Activated T-helper 9 cell treated with anti-CD3 and anti-CD28 coated beads, Interleukin-2, amount 50 U/mL, for 16 hours (primary cell): ENCODE measurements around the gene LNP1.
"Not testable (repeated sequence)": the region's sequence is repeated elsewhere in the genome, so short reads cannot be mapped to it uniquely, and the experiment has no call there.

Source experiments
- DNase-seq: peaks from one replicate; pipeline ENCODE4 v3.0.0-alpha.2; 2020; ENCODE audit warnings: low read depth

The LNP1 gene

DNA sequence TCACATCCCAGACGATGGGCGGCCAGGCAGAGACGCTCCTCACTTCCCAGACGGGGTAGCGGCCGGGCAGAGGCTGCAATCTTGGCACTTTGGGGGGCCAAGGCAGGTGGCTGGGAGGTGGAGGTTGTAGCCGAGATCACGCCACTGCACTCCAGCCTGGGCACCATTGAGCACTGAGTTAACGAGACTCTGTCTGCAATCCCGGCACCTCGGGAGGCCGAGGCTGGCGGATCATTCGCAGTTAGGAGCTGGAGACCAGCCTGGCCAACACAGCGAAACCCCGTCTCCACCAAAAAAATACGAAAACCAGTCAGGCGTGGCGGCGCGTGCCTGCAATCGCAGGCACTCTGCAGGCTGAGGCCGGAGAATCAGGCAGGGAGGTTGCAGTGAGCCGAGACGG, 77.2 kb downstream of the LNP1 start:
- DNase-seq: not testable (repeated sequence)

DNA sequence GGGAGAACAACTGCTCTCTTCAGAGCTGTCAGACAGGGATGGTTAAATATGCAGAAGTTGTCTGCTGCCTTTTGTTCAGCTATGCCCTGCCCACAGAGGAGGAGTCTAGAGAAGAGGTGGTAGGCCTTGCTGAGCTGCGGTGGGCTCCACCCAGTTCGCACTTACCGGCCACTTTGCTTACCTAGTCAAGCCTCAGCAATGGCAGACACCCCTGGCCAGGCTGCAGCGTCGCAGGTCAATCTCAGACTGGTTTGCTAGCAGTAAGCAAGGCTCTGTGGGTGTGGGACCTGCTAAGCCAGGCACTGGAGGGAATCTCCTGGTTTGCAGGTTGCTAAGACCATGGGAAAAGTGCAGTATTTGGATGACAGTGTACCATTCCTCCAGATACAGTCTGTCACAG, 78.7 kb downstream of the LNP1 start:
- no peak for DNase-seq

DNA sequence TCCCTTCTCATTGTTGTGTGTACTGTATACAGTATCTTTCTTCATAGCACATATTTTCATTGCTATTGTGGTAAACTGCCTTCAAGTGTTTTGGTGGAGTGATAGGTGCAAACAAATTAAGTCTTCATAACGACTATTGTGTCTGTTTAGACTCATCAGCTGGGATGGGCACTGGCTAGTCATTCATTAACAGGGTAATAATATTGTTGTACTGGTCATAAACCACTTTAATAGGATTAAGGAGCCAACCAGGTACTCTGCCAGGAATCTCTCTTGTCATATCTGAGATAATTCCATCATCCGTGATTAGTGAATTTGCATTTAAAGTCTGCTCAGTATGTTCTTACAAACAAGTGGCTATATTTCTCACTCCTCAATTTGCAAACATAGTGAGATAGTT, 80.8 kb downstream of the LNP1 start:
- DNase-seq: no peak

DNA sequence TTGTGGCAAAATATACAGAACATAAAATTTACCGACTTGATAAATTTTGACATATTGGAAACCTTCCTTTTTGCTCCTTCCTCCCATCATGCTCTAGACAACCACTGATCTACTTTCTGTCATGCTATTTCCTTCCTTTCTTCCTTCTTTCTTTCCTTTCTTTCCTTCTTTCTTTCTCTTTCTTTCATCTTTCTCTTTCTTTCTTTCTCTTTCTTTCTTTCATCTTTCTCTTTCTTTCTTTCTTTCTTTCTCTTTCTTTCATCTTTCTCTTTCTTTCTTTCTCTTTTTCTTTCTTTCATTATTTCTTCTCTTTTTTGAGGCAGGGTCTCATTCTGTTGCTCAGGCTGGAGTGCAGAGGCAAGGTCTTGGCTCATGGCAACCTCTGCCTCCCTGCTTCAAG, 82.2 kb downstream of the LNP1 start:
- no peak for DNase-seq

DNA sequence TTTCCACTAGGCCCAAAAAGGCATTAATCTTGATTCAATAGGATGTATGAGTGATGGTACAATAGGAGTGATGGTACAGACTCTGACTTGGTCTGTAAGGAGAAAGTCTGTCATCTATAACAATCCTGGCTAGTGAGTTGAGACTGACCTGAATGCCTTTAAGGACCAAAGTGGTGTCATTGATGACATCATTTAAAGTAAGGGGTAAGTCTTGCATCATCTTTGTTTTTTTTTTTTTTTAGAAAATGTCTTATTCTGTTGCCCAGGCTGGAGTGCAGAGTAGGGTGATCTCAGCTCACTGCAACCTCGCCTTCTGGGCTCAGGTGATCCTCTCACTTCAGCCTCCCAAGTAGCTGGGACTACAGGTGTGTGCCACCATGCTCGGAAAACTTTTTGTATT, 85.5 kb downstream of the LNP1 start:
- DNase-seq: no peak

DNA sequence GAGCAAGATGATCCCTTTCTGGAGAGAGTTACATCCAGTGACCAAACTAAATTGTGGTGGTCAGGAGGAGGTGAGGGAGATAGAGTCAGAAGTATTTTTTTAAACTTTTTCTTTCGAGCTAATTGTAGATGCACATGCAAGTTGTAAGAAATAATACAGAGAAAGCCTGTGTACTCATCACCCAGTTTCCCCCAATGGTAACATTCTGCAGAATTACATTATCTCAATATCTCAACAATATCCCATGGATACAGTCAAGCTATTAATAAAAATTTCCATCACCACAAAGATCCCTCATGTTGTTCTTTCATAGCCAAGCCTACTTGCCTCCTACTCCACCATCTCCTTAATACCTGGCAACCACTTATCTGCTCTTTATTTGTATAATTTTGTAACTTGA, 87.8 kb downstream of the LNP1 start:
- DNase-seq: no peak

DNA sequence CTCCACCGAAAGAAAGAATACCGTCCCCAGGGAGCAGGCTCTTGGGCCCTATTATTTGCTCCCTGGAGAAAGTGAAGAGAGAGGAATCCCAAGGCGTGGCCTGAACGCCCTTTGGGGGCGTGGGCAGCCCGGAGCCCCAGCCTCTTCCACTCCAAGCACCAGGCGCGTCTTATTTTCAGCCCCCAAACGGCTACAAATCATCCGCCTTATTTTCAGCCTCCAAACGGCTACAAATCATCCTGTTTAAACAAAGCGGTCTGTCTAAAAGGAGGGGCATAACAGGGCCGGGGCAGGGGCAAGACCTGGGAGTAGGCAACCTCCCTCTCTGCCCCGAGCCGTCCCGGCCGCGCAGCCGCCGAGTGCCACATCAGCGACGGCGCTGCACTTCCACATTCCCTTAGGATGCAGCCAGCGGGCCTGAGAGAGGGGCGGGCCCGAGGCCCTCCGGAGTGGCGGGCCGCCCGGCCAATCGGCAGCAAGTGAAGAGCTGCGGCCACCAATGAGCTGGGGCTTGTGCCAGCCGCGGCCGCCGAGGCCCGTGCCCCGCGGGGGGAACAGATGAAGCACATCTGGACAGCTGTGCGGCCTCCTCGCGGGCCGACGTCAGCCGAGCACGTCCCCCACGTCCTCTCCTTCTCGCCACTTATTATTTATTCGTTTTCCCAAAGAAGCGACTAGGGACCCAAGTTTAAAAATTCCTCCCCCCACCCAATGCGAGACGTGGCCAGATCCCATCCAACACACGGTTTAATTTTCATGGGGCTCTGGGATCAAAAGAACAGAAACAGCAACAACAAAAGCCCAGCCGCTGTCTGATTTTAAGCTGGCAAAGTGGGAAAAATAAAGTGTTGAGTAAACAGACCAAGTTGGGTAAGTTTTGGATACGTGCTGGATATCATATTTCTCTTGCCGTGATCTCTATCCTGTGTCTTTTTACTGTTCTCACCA, 91.0 kb downstream of the LNP1 start, which contains the start of gene TMEM45A:
TMEM45A (plus strand) TSS at position 561 of the 948 bp plus-strand sequence. CDS start 62,593 bp downstream, outside the sequence.
- peak; percentile 65 for DNase-seq

DNA sequence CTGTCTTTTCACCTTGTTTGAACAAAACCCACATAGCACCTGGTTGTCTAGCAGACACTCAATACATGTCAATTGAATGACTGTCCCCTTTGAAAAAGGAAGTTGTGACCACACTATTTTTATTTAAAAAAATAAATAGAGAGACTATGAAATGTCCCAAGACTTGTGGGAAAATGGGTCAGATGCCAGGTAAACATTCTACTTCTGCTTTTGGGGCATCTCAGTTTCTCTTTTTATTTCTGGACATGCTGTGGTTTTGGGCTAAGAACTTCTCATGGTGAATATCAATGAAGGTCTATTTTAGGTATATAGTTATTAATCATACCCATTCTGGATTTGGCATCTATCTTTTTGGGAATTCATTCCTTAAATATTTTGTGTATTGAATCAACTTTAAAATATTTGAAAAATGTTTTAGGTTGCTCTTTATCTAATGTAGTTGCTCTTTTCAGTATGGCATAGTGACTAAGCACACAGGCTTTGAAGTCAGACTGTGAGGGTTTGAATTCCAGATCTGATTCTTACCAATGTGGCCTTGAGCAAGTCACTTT, 95.4 kb downstream of the LNP1 start:
- no peak for DNase-seq

DNA sequence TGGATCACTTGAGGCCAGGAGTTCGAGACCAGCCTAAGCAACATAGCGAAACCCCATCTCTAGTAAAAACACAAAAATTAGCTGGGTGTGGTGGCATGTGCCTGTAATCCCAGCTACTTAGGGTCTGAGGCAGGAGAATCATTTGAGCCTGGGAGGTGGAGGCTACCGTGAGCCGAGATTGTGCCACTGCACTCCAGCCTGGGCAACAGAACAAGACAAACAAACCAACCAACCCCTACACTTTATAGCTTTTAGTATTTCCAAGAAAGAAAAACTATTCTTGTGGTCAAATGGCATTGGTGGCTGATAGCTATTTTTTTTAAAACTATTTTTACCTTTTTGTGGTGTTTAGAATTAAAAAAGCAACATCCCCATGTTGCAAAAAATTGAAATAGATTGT, 98.3 kb downstream of the LNP1 start:
- no peak for DNase-seq

DNA sequence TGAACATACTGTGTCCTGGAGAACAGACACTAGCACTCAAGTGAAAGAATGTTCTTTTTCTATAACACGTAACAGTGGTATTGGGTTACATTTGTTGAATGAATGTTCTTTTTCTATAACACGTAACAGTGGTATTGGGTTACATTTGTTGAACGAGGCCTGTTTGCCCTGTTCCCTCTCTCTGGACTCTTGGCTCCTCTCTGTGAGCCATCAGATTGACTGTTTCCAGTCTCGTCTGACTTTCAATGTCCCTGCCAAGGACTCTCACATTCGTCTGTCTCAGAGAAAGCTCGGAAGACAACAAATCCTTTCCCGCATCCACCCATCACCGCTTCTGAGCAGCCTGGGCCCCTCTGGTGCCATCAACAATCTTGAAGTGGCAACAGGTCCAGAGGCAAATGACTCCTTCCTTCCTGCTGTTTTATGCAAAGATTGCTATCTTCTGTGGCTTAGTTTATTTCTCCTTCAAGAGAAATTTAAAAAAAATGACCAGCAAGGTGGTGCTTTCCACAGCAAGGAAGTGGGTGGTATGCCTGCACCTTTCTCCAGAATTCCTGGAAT, 99.1 kb downstream of the LNP1 start:
- DNase-seq: no peak

DNA sequence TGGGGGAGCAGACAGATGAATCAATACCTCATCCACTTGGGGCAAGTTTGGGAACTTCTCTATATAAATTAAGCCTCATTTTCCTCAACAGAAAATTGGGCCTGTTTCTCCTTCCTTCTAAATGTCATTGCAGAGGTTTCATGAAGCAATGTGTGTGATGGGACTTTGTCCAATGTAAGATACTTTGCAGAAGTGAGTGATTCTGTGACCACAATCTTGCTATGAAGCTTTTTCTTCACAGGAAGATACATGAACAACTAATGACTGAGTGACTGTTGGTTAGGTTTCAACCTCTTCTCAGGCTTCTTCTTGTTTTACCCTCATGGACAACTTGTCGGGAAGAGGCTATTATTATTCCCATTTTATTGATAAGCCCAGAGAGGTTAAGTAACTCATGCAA, 102.1 kb downstream of the LNP1 start:
- no peak for DNase-seq
